ENCODE results near the gene SLIT1. TPM values are rescaled to one million over a fixed set of nuclear protein-coding genes. Genes with fewer than 3 reads are reported as not detected.

SLIT1 gene
- total and polyA plus RNA-seq, 12 donors = 0.05 to 0.65 (median 0.15) TPM

DNA sequence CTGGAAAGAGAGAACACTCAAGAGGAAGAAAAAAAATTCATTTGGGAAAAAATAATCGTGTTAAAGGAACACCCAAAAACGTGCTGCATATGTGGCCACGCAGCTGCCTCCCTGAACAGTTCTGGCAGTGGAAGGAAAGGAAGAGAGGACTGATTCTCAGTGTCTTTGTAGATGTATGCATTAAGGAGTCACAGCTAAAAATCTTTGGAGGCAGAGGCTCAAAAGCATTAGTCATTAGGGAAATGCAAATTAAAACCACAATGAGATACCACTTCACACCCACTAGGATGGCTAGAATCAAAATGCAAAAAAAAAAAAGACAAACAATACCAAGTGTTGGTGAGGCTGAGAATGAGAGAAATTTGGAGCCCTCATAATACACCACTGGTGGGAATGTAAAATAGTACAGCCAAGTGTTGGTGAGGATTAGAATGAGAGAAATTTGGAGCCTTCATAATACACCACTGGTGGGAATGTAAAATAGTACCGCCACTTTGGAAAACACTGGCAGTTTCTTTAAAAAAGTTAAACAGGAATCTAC, 134.7 kb downstream of the SLIT1 start:
- intact Hi-C loops (cut with DNase I) = no loop called here
- H3K4me1 ChIP-seq (replicated peaks in 1 of 2) = no peaks in the 10 kb centered on the region

DNA sequence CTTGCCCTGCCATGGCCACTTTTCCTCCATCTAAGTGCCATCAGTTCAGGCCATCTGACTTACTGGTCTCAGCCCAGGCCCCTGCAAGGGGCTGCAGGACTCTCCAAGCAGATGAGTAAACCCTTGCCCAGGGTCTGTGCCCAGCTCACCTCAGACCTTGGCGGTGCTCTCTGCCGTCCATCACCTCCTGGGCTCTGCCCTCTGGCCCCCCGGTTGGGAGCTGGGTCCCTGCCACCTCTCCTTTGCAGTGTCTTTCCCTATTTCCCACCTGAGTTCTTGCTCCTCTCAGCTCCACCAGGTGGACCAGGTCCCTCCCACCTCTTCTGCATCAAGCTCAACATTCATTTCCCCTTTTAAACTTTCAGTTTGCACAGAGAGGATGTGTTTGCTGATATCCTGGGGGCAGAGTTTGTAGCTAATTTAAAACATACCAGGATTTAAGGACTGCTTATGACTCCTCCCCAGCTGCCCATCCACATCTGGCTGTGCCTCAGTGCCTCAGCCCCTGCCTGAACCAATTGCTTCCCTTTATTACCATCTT, 135.5 kb downstream of the SLIT1 start:
- DNase-seq = no peak
- no peaks in the 10 kb centered on the region for H3K27me3 ChIP-seq
- H3K9me3 ChIP-seq (replicated peaks in 1 of 3) = no peaks in the 10 kb centered on the region
- H3K4me1 ChIP-seq (replicated peaks in 1 of 2) = no peaks in the 10 kb centered on the region
- TF ChIP-seq POLR2A (IDR thresholded peaks at IDR 0.05) = no peak
- TF ChIP-seq, protein P1, sequence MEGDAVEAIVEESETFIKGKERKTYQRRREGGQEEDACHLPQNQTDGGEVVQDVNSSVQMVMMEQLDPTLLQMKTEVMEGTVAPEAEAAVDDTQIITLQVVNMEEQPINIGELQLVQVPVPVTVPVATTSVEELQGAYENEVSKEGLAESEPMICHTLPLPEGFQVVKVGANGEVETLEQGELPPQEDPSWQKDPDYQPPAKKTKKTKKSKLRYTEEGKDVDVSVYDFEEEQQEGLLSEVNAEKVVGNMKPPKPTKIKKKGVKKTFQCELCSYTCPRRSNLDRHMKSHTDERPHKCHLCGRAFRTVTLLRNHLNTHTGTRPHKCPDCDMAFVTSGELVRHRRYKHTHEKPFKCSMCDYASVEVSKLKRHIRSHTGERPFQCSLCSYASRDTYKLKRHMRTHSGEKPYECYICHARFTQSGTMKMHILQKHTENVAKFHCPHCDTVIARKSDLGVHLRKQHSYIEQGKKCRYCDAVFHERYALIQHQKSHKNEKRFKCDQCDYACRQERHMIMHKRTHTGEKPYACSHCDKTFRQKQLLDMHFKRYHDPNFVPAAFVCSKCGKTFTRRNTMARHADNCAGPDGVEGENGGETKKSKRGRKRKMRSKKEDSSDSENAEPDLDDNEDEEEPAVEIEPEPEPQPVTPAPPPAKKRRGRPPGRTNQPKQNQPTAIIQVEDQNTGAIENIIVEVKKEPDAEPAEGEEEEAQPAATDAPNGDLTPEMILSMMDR (IDR thresholded peaks at IDR 0.05) = no peak
- H3K4me3 ChIP-seq = no peak overlapping the region
- H3K36me3 ChIP-seq (replicated peaks in 1 of 2) = no peaks in the 10 kb centered on the region
- H3K27ac ChIP-seq = no peak overlapping the region
- WGBS, 4 donors = 73 to 89% (median 85%) methylated on average over 3 of the region's 3 CpGs
- intact Hi-C loops (cut with DNase I) = no loop called here

More for the DNA sequence above, 134.7 kb downstream of the SLIT1 start:
- Histone ChIP-seq H3K9me3 (replicated peaks in 1 of 3) (no peaks in the 10 kb centered on the region), H3K27ac (no peak overlapping the region), H3K36me3 (replicated peaks in 1 of 2) (no peaks in the 10 kb centered on the region), H3K27me3 (no peaks in the 10 kb centered on the region), H3K4me3 (no peak overlapping the region)
- no peak for DNase-seq
- no peak for TF ChIP-seq POLR2A (IDR thresholded peaks at IDR 0.05)
- TF ChIP-seq, protein P1 (IDR thresholded peaks at IDR 0.05) = no peak
- 68 to 83% (median 76%) methylated on average over 4 of the region's 4 CpGs for WGBS, 4 donors

DNA sequence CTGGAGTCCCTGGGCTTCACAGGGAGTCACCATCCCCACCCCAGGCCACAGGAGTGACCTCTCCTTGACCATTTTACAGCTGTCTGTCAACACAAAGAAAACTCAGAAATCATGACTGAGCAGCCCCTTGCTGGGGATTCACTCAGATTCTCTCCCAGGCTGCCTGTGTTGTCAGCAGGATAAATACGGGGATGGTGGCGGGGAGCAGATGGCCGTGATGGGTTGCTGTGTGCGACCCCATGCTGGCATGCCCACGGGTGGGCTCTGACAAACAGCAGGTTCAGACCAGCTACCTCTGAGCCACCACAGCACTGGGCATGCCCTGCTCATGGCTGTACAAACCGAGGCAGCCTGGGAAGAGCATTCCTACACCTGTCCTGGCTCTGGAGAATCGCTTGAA, 136.1 kb downstream of the SLIT1 start:
- H3K9me3 ChIP-seq (replicated peaks in 1 of 3) = no peaks in the 10 kb centered on the region
- whole genome bisulfite sequencing, 4 donors = 81 to 86% (median 84%) methylated on average over 4 to 7 of the region's 7 CpGs
- TF ChIP-seq POLR2A (IDR thresholded peaks at IDR 0.05) = no peak
- TF ChIP-seq, protein P1 (IDR thresholded peaks at IDR 0.05) = no peak
- no peak overlapping the region for H3K27ac ChIP-seq
- no peak for DNase-seq
- no peaks in the 10 kb centered on the region for H3K4me1 ChIP-seq (replicated peaks in 1 of 2)
- H3K4me3 ChIP-seq = no peak overlapping the region
- intact Hi-C loops (cut with DNase I) = no loop called here
- H3K27me3 ChIP-seq = no peaks in the 10 kb centered on the region
- no peaks in the 10 kb centered on the region for H3K36me3 ChIP-seq (replicated peaks in 1 of 2)

DNA sequence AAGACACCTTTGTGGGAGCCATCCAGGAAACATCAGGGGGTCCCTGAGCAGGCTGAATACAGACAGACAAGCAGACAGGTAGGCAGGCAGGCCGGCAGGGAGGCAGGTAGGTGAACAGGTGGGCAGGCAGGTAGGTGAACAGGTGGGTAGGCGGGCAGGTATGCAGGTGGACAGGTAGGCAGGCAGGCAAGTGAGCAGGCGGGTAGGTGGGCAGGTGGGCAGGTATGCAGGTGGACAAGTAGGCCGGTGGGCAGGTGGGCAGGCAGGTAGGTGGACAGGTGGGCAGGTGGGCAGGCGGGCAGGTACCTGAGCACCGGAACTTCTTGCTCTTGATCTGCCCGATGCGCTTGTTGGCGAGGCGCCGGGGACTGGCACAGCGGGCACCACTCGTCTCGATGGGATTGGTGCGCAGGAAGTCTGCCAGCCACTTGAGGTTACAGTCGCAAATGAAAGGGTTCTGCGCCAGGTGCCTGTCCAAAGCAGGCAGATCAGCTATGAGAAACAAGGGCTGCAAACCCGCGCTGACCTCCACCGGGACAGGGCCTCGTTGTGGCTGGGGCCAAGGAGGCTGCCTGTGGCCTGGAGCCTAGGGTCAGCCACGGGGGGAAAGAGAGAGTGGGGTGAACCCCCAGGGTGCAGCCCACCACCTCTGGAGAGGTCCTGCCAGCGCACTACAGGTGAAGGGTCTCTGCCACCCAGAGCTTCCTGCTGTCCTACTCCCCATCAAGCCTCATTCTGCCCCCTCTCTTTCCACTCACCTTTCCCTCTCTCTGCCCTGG, 136.9 kb downstream of the SLIT1 start:
- Histone ChIP-seq H3K9me3 (replicated peaks in 1 of 3) (no peaks in the 10 kb centered on the region), H3K27me3 (no peaks in the 10 kb centered on the region), H3K4me1 (replicated peaks in 1 of 2) (no peaks in the 10 kb centered on the region), H3K36me3 (replicated peaks in 1 of 2) (no peaks in the 10 kb centered on the region), H3K27ac (no peak overlapping the region), H3K4me3 (no peak overlapping the region)
- intact Hi-C loops (cut with DNase I) = no loop called here
- DNase-seq = no peak
- WGBS, 4 donors = 84 to 95% (median 88%) methylated on average over 12 to 23 of the region's 23 CpGs
- TF ChIP-seq, protein P1 (IDR thresholded peaks at IDR 0.05) = no peak
- TF ChIP-seq POLR2A (IDR thresholded peaks at IDR 0.05) = no peak

Data from adrenal gland (tissue), 12 donors.